GM08714 (cell line): Measurements from ENCODE around the gene FAM111A.
A peak's percentile ranks its signal among the peaks of the same experiment; 100 is the strongest.
"Not testable (repeated sequence)": the region's sequence is repeated elsewhere in the genome, so short reads cannot be mapped to it uniquely, and the experiment has no call there.

Source experiments
- H3K4me3 ChIP-seq: fragments of 200-500 bp; sonication (Bioruptor generic); 2 replicates; pipeline ENCODE4 v1.5.1; 2014; ENCODE audit warnings: mild to moderate bottlenecking, low read length, inconsistent platforms
- ZNF274 ChIP-seq: IDR thresholded peaks from 2 replicates; pipeline ENCODE4 v1.6.1; 2012; ENCODE audit warnings: mild to moderate bottlenecking, low read depth, low read length

The FAM111A gene

DNA sequence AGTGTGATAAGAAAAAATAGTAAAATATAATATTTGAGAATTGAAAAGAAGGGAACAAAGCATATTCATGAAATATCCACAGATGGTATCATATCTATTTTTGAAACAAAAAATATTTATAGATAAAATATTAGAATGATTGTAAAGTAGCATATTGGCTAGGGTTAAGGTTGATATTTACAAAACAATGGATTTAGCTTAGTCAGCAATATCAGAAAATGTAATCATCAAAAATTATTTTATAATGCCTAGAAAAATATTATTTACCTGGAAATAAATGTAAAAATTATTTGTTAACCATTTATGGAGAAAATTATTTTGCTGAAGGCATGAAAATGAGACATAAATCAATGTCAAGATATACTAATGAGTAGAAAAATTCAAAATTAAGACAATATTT, 22.8 kb upstream of the FAM111A start:
- TF ChIP-seq ZNF274: no peak
- no peak overlapping the region for H3K4me3 ChIP-seq

DNA sequence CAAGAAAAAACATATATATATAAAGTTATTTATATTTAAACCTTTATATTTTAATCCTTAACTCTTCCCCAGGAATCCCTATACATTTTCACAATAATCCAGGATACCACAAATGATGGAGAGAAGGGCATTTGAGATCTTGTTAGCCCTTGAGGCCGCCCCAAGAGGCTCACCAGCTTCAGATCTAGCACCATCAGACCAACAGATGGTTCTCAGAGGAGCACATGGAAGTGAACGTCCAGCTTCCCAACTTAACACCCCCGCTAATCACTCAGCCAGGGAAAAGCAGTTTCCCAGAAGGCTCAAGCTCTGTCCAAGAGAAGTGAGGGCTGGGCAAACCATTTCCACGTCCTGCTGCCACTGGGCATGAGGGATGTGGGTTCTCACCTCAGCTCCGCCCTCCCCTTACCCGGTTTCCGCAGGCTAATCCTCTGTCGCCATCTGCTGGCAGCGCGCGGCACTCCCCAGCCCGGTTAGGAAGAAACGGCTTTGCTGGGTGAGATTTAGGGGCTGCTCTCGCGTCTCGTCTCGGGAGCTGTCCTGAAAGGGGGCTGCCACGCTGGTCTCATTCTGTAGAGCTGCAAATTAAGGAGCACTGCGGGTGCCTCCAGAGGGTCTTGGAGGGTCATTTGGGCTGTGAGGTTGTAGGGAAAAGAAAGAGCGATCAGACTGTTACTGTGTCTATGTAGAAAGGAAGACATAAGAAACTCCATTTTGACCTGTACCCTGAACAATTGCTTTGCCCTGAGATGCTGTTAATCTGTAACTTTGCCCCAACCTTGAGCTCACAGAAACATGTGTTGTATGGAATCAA, 6.8 kb upstream of the FAM111A start:
- TF ChIP-seq ZNF274: no peak
- H3K4me3 ChIP-seq: no peak overlapping the region

DNA sequence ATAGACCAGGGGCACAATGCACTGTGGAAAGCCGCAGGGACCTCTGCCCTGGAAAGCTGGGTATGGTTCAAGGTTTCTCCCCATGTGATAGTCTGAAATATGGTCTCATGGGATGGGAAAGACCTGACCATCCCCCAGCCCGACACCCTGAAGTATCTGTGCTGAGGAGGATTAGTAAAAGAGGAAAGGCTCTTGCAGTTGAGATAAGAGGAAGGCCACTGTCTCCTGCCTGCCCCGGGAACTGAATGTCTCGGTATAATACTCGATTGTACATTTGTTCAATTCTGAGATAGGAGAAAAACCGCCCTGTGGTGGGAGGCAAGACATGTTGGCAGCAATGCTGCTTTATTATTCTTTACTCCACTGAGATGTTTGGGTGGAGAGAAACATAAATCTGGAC, 6.1 kb upstream of the FAM111A start:
- not testable (repeated sequence) for H3K4me3 ChIP-seq

DNA sequence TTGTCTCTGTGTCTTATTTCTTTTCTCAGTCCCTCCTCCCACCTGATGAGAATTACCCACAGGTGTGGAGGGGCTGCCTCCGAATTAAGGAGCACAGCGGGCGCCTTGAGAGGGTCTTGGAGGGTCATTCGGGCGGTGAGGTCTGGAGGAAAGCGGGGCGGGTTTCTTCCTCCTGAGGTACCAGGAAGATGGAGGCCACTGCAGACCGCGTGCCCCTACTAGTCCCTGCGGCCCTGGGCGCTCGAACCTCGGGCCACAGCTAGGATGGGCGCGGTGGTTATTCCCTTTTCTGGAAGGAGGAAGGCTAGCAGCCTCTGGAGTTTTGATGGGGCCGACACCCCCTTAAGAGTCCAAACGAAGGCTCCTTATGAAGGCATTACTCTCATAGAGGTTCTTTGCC, 5.5 kb upstream of the FAM111A start:
- no peak overlapping the region for H3K4me3 ChIP-seq
- no peak for TF ChIP-seq ZNF274

DNA sequence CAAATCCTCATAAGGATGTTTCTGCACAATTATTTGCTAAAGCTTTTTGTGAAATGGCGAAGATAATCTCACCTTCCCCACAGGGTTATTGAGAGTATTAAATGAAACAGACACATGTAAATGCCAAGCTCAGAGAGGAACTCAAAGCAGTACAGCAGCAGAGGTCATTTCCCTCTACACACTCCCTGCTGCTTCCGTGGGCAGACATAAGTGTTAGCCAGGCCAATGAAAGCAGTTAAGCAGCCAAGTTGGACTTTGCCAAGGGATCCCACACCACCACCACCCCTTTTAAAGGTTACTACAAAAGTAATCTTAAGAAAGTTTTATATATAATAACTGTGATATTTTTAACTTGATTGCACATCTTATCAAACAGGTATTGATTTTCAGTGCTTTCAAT, 4.0 kb upstream of the FAM111A start:
- no peak overlapping the region for H3K4me3 ChIP-seq
- no peak for TF ChIP-seq ZNF274

DNA sequence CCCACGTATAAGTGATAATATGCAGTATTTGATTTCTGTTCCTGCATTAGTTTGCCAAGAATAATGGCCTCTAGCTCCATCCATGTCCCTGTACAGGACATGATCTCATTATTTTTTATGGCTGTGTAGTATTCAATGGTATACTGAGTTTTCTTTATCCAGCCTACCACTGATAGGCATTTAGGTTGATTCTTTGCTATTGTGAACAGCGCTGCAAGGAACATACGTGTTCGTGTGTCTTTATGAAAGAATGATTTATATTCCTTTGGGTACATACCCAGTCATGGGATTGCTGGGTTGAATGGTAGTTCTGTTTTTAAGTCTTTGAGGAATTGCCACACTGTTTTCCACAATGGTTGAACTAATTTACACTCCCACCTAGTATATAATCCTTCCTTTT, 1.5 kb upstream of the FAM111A start:
- no peak for TF ChIP-seq ZNF274
- no peak overlapping the region for H3K4me3 ChIP-seq

DNA sequence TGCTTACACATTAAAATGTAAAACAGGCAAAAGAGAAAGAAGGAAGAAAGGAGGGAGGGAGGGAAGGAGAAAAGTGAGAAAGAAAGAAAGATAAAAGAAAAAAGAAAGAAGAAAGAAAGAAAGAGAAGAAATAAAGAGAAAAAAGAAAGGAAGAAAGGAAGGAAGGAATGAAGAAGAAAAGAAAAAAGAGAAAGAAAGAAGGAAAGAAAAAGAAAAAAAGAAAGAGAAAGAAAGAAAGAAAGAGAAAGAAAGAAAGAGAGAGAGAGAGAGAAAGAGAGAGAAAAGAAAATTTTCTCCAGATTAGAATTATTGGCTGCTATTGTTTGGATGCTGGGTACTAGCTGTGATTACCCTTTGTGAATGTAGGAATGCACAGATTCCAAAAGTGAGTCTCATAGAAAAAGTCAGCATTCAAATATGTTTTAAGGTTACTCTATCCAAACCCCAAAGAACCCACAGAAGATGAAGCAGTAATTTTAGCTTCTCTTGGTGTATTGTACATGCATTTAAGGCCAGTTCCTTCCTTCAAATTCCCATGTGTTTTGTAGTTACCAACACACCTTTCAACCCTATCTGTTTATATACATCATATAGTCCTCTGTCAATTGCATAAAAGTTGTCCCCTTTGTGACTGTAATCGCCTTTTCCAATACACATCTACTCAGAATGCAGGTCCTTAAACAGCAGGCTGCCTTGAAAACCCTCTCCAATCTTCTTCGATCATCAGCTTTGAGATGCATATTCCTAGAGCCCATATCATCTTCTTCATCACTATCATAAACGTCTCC, 789 bp upstream of the FAM111A start:
- TF ChIP-seq ZNF274: no peak
- H3K4me3 ChIP-seq: peak overlapping the region; percentile 95

DNA sequence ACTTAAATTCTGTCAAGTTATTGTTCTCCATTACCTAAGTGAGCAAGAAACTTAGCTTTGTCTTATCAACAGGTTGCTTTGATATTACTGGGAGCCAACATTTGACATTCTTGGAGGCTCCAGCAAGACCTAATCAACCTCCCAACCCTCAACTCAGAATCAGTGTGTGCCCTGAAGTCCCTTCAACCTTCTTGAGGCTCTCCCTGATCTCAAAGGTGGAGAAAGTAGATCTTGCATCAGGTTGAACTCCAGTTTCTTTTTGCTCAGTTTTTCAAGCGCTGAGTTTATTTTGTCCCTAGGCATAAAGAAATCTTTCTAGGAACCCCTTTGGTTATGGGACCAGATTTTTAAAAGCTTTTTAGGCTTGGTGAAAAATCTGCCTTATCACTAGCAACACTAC, 1.4 kb downstream of the FAM111A start:
- TF ChIP-seq ZNF274: no peak
- H3K4me3 ChIP-seq: peak overlapping the region; percentile 95

DNA sequence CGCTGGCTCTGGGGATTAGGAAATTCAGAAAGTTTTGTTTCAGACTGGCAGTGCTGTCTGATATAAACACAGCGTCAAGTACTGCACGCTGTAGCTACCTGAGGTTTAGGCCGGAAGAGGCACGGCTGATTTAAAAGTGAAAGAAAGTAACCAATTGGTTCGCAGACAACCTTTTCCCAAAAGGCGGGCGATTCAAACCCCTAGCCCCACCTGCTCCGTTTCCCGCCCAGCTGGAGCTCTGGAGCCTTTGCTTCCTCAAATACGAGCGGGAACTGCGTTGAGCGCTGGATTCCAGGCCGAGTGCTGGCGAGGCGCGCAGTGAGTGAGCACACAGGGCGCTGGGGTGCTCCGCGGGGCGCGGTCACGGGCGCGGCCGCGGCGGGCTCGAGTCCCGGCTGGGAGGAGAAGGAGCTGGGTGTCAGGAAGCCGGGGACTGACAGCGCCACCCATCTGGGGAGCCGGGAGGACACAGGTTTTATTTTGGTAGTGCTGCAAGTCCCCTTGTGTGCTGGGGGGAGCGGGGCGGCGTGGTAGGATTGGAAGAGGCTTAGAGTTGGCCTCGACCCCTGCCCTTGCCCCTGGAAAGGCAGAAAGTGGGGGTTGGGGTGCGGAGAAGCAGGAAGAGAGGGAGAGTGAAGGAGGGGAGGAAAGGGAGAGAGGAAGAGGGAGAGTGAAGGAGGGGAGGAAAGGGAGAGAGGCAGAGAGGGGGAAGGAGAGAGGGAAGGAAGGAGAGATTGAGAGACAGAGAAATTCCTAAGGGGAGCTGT, 2.1 kb downstream of the FAM111A start:
- TF ChIP-seq ZNF274: no peak

DNA sequence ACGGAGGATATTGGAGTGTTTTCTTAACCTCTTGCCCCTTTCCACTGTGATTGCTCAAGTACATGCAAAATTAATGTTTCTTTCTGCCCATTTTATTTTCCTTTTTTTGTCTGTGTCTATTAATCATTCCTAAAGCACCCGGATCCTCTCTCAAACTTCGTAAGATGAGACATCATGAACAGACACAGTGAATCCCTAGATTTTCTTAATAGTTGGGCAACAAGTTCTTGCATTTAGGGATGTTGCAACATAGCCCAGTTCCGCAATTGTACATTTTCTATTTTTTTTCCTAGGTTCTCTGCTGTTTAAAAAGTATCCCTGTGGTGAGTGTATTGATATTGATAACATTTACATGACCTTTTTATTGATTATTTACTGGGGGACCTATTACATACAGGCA, 2.9 kb downstream of the FAM111A start:
- peak overlapping the region; percentile 95 for H3K4me3 ChIP-seq
- no peak for TF ChIP-seq ZNF274

More for the DNA sequence above, 2.1 kb downstream of the FAM111A start:
- H3K4me3 ChIP-seq: peak overlapping the region; percentile 95

DNA sequence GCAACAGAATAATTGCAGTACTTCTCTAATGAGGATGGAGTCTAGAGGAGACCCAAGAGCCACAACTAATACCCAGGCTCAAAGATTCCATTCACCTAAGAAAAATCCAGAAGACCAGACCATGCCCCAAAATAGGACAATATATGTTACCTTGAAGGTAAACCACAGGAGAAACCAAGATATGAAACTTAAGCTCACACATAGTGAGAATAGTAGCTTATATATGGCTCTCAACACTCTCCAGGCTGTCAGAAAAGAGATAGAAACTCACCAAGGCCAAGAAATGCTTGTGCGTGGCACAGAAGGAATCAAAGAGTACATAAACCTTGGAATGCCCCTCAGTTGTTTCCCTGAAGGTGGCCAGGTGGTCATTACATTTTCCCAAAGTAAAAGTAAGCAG, 9.1 kb downstream of the FAM111A start:
- H3K4me3 ChIP-seq: peak overlapping the region; percentile 18; the same call in 1 of the 2 replicates
- no peak for TF ChIP-seq ZNF274

DNA sequence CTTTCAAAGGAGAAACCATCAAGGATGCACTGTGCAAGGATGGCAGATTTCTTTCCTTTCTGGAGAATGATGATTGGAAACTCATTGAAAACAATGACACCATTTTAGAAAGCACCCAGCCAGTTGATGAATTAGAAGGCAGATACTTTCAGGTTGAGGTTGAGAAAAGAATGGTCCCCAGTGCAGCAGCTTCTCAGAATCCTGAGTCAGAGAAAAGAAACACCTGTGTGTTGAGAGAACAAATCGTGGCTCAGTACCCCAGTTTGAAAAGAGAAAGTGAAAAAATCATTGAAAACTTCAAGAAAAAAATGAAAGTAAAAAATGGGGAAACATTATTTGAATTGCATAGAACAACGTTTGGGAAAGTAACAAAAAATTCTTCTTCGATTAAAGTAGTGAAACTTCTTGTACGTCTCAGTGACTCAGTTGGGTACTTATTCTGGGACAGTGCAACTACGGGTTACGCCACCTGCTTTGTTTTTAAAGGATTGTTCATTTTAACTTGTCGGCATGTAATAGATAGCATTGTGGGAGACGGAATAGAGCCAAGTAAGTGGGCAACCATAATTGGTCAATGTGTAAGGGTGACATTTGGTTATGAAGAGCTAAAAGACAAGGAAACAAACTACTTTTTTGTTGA, 9.8 kb downstream of the FAM111A start:
- TF ChIP-seq ZNF274: no peak
- peak overlapping the region; percentile 1; the same call in 1 of the 2 replicates for H3K4me3 ChIP-seq

DNA sequence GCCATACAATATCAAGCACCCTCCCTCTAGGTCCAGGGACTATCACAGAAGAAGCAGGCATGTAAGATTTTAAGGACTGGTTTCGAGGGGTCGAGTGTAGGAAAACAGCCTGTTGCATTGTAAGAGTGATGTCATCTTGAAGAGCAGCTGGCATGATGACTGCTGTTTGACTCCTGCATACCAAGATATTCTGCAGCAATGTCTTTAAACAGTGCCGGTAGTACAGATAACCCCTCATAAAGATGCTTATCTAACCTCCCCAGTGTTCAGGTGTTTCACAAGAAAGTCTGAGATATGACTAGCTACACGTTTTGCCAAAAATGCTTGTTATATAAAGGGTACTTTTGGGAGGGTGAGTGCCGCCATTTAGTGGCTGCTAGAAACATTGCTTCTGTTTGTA, 12.0 kb downstream of the FAM111A start:
- no peak overlapping the region for H3K4me3 ChIP-seq
- TF ChIP-seq ZNF274: no peak

DNA sequence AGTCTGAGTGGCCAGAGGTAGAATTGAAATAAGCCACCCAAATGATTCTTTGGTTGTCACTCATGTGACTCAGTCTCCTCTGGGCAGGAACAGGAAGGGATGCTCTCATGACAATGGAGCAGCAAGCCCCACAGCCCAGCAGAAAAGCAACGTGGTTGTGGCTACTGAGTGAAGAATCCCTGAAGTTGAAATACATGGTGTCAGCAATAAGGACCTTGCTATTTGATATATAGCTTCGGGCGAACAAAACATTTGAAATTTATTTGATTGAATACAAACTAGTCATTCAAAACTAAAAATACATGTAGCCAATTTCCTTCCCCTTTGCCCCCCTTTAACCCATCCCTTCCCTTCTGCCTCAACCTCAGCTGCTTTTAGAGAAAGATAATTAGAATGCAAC, 14.8 kb downstream of the FAM111A start:
- TF ChIP-seq ZNF274: no peak
- H3K4me3 ChIP-seq: no peak overlapping the region
